C4-2B (cell line): ENCODE results near the gene PRKCQ.

Experiments used
- ZFX ChIP-seq: fragments of 450-650 bp; IDR thresholded peaks from 2 replicates; pipeline ENCODE4 v1.6.1; 2017
- TF ChIP-seq, protein P1 (sequence below): fragments of 450-650 bp; conservative IDR thresholded peaks from 2 replicates; pipeline ENCODE4 v1.5.1; 2017; ENCODE audit warnings: mild to moderate bottlenecking

DNA sequence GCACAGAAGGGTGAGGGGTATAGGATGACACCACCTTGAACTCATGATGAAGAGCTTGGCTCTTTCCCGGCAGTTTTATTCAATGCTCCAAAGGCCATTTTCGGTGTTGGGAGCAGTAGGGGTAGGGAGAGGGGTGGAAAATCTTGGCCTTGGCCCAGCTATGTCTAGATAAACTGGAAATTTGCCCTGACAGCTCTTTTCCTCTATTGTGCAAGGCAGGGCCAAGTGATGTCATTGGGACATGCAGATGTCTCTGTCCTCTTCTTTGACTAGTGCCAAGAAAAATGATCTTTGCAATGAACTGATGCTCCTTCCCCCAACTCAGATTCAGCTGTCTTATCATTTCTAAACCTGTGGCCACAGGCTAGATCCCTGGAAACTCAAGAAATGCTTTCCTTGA, 27.7 kb upstream of the PRKCQ start:
- TF ChIP-seq, protein P1, sequence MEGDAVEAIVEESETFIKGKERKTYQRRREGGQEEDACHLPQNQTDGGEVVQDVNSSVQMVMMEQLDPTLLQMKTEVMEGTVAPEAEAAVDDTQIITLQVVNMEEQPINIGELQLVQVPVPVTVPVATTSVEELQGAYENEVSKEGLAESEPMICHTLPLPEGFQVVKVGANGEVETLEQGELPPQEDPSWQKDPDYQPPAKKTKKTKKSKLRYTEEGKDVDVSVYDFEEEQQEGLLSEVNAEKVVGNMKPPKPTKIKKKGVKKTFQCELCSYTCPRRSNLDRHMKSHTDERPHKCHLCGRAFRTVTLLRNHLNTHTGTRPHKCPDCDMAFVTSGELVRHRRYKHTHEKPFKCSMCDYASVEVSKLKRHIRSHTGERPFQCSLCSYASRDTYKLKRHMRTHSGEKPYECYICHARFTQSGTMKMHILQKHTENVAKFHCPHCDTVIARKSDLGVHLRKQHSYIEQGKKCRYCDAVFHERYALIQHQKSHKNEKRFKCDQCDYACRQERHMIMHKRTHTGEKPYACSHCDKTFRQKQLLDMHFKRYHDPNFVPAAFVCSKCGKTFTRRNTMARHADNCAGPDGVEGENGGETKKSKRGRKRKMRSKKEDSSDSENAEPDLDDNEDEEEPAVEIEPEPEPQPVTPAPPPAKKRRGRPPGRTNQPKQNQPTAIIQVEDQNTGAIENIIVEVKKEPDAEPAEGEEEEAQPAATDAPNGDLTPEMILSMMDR: no peak
- TF ChIP-seq ZFX: no peak
